ENCODE measurements around the gene TERF2IP.
A peak's percentile ranks its signal among the peaks of the same experiment; 100 is the strongest.

The TERF2IP gene

GRCh38 chr16:75640598-75640997 is 7.0 kb upstream of the TERF2IP start:
- Histone ChIP-seq H3K4me3 (ENCODE audit: low read depth, low read length) (no peak overlapping the region), H3K27me3 (ENCODE audit: control insufficient read depth, insufficient read depth, low read length) (no peaks in the 10 kb centered on the region), H3K36me3 (ENCODE audit: control insufficient read depth, insufficient read depth, low read length) (peaks cover 90% of the 10 kb centered on the region), H3K9me3 (ENCODE audit: control insufficient read depth, insufficient read depth, low read length) (no peaks in the 10 kb centered on the region), H3K9ac (ENCODE audit: low read depth, low read length) (no peak overlapping the region), H3K27ac (ENCODE audit: low read depth, low read length) (no peak overlapping the region), H3K4me1 (ENCODE audit: control insufficient read depth, insufficient read depth, low read length) (peaks cover 3% of the 10 kb centered on the region; the same call in 1 of the 2 replicates)

- Histone ChIP-seq H3K4me3 (ENCODE audit: low read depth, low read length) (no peak overlapping the region), H3K27me3 (ENCODE audit: control insufficient read depth, insufficient read depth, low read length) (no peaks in the 10 kb centered on the region), H3K27ac (ENCODE audit: low read depth, low read length) (no peak overlapping the region), H3K4me1 (ENCODE audit: control insufficient read depth, insufficient read depth, low read length) (peaks cover 6% of the 10 kb centered on the region; the same call in 1 of the 2 replicates), H3K9ac (ENCODE audit: low read depth, low read length) (no peak overlapping the region), H3K9me3 (ENCODE audit: control insufficient read depth, insufficient read depth, low read length) (no peaks in the 10 kb centered on the region), H3K36me3 (ENCODE audit: control insufficient read depth, insufficient read depth, low read length) (peaks cover 58% of the 10 kb centered on the region)
Observed at GRCh38 chr16:75644240-75645012, 3.1 kb upstream of the TERF2IP start.

- H3K36me3 ChIP-seq (ENCODE audit: control insufficient read depth, insufficient read depth, low read length), result peaks cover 31% of the 10 kb centered on the region
- H3K9ac ChIP-seq (ENCODE audit: low read depth, low read length), result peak overlapping the region; percentile 89
Observed at GRCh38 chr16:75647112-75647491, 471 bp upstream of the TERF2IP start.

GRCh38 chr16:75648265-75649076 is 898 bp downstream of the TERF2IP start:
- H3K4me3 ChIP-seq (ENCODE audit: low read depth, low read length), result peak overlapping the region; percentile 95
- H3K4me1 ChIP-seq (ENCODE audit: control insufficient read depth, insufficient read depth, low read length), result peaks cover 19% of the 10 kb centered on the region
- H3K36me3 ChIP-seq (ENCODE audit: control insufficient read depth, insufficient read depth, low read length), result peaks cover 20% of the 10 kb centered on the region
- peak overlapping the region; percentile 86 for H3K9ac ChIP-seq (ENCODE audit: low read depth, low read length)
- H3K27me3 ChIP-seq (ENCODE audit: control insufficient read depth, insufficient read depth, low read length), result no peaks in the 10 kb centered on the region
- H3K9me3 ChIP-seq (ENCODE audit: control insufficient read depth, insufficient read depth, low read length), result no peaks in the 10 kb centered on the region
- peak overlapping the region; percentile 90 for H3K27ac ChIP-seq (ENCODE audit: low read depth, low read length)

More at GRCh38 chr16:75647112-75647491, 471 bp upstream of the TERF2IP start:
- Histone ChIP-seq H3K9me3 (ENCODE audit: control insufficient read depth, insufficient read depth, low read length) (no peaks in the 10 kb centered on the region), H3K4me1 (ENCODE audit: control insufficient read depth, insufficient read depth, low read length) (peaks cover 18% of the 10 kb centered on the region), H3K4me3 (ENCODE audit: low read depth, low read length) (peak overlapping the region; percentile 95), H3K27me3 (ENCODE audit: control insufficient read depth, insufficient read depth, low read length) (no peaks in the 10 kb centered on the region), H3K27ac (ENCODE audit: low read depth, low read length) (peak overlapping the region; percentile 80)

GRCh38 chr16:75653922-75654321 is 6.3 kb downstream of the TERF2IP start:
- Histone ChIP-seq H3K9ac (ENCODE audit: low read depth, low read length) (no peak overlapping the region), H3K27ac (ENCODE audit: low read depth, low read length) (no peak overlapping the region), H3K27me3 (ENCODE audit: control insufficient read depth, insufficient read depth, low read length) (no peaks in the 10 kb centered on the region), H3K4me3 (ENCODE audit: low read depth, low read length) (no peak overlapping the region), H3K36me3 (ENCODE audit: control insufficient read depth, insufficient read depth, low read length) (peaks cover 46% of the 10 kb centered on the region), H3K9me3 (ENCODE audit: control insufficient read depth, insufficient read depth, low read length) (no peaks in the 10 kb centered on the region), H3K4me1 (ENCODE audit: control insufficient read depth, insufficient read depth, low read length) (peaks cover 12% of the 10 kb centered on the region)

- Histone ChIP-seq H3K27ac (ENCODE audit: low read depth, low read length) (no peak overlapping the region), H3K27me3 (ENCODE audit: control insufficient read depth, insufficient read depth, low read length) (no peaks in the 10 kb centered on the region), H3K9ac (ENCODE audit: low read depth, low read length) (no peak overlapping the region), H3K4me1 (ENCODE audit: control insufficient read depth, insufficient read depth, low read length) (no peaks in the 10 kb centered on the region), H3K9me3 (ENCODE audit: control insufficient read depth, insufficient read depth, low read length) (no peaks in the 10 kb centered on the region), H3K4me3 (ENCODE audit: low read depth, low read length) (no peak overlapping the region), H3K36me3 (ENCODE audit: control insufficient read depth, insufficient read depth, low read length) (peaks cover 47% of the 10 kb centered on the region)
Observed at GRCh38 chr16:75658175-75658574, 10.6 kb downstream of the TERF2IP start.

- Histone ChIP-seq H3K4me3 (ENCODE audit: low read depth, low read length) (no peak overlapping the region), H3K27me3 (ENCODE audit: control insufficient read depth, insufficient read depth, low read length) (no peaks in the 10 kb centered on the region), H3K9me3 (ENCODE audit: control insufficient read depth, insufficient read depth, low read length) (no peaks in the 10 kb centered on the region), H3K4me1 (ENCODE audit: control insufficient read depth, insufficient read depth, low read length) (no peaks in the 10 kb centered on the region), H3K36me3 (ENCODE audit: control insufficient read depth, insufficient read depth, low read length) (peaks cover 35% of the 10 kb centered on the region), H3K27ac (ENCODE audit: low read depth, low read length) (no peak overlapping the region), H3K9ac (ENCODE audit: low read depth, low read length) (no peak overlapping the region)
Observed at GRCh38 chr16:75660321-75660720, 12.7 kb downstream of the TERF2IP start.

- no peaks in the 10 kb centered on the region for H3K9me3 ChIP-seq (ENCODE audit: control insufficient read depth, insufficient read depth, low read length)
- no peaks in the 10 kb centered on the region for H3K4me1 ChIP-seq (ENCODE audit: control insufficient read depth, insufficient read depth, low read length)
- H3K27me3 ChIP-seq (ENCODE audit: control insufficient read depth, insufficient read depth, low read length), result no peaks in the 10 kb centered on the region
- H3K36me3 ChIP-seq (ENCODE audit: control insufficient read depth, insufficient read depth, low read length), result peaks cover 30% of the 10 kb centered on the region
- H3K9ac ChIP-seq (ENCODE audit: low read depth, low read length), result no peak overlapping the region
- no peak overlapping the region for H3K4me3 ChIP-seq (ENCODE audit: low read depth, low read length)
- H3K27ac ChIP-seq (ENCODE audit: low read depth, low read length), result no peak overlapping the region
Observed at GRCh38 chr16:75660726-75661302, 13.2 kb downstream of the TERF2IP start.

- no peak overlapping the region for H3K9ac ChIP-seq (ENCODE audit: low read depth, low read length)
- no peaks in the 10 kb centered on the region for H3K9me3 ChIP-seq (ENCODE audit: control insufficient read depth, insufficient read depth, low read length)
- H3K4me3 ChIP-seq (ENCODE audit: low read depth, low read length), result no peak overlapping the region
- H3K36me3 ChIP-seq (ENCODE audit: control insufficient read depth, insufficient read depth, low read length), result no peaks in the 10 kb centered on the region
- no peaks in the 10 kb centered on the region for H3K4me1 ChIP-seq (ENCODE audit: control insufficient read depth, insufficient read depth, low read length)
- H3K27me3 ChIP-seq (ENCODE audit: control insufficient read depth, insufficient read depth, low read length), result no peaks in the 10 kb centered on the region
- H3K27ac ChIP-seq (ENCODE audit: low read depth, low read length), result no peak overlapping the region
Observed at GRCh38 chr16:75667503-75667902, 19.9 kb downstream of the TERF2IP start.

DNA sequence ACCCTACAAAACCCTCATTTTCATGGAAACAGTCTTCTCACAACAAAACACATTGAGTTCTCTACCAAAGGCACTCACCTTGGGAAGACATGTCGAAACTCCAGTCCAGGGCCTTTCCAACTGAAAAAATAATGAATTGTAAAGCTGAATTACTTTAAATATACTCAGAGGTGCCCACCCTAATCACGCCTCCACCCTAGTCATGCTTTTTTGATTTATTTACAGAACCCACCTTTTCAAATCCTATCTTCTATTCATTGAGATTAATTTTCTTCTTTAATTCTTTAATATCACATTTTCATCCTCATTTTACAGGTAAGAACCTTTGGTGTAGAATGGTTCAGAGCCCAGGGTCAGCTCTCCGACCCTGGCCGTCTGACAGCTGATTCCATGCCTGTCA is 29.3 kb downstream of the TERF2IP start, which contains the start of gene CPHXL2:
Gene CPHXL2, minus strand, starts transcription at position 101 of the 400 bp plus-strand sequence. Its CDS starts 10 bp downstream, at position 91.
- Histone ChIP-seq H3K27me3 (ENCODE audit: control insufficient read depth, insufficient read depth, low read length) (no peaks in the 10 kb centered on the region), H3K27ac (ENCODE audit: low read depth, low read length) (no peak within 1 kb of the TSS), H3K4me3 (ENCODE audit: low read depth, low read length) (no peak within 1 kb of the TSS), H3K4me1 (ENCODE audit: control insufficient read depth, insufficient read depth, low read length) (no peaks in the 10 kb centered on the region), H3K9ac (ENCODE audit: low read depth, low read length) (no peak within 1 kb of the TSS), H3K9me3 (ENCODE audit: control insufficient read depth, insufficient read depth, low read length) (no peaks in the 10 kb centered on the region), H3K36me3 (ENCODE audit: control insufficient read depth, insufficient read depth, low read length) (no peaks in the 10 kb centered on the region)
